Naive thymus-derived CD4-positive, alpha-beta T cell (primary cell): ENCODE measurements around the gene STX11. TPM values are rescaled to one million over a fixed set of nuclear protein-coding genes. Genes with fewer than 3 reads are reported as not detected.
A peak's percentile ranks its signal among the peaks of the same experiment; 100 is the strongest.
"Not testable (repeated sequence)": the region's sequence is repeated elsewhere in the genome, so short reads cannot be mapped to it uniquely, and the experiment has no call there.

Source experiments
- ATAC-seq: fragments of 150-1000 bp; cut with Tn5 transposase; 2 replicates; pipeline ENCODE4 v1.10.0; 2021; ENCODE audit warnings: mild to moderate bottlenecking, moderate library complexity
- CTCF ChIA-PET: fragments of 350-600 bp; sonication (Branson Sonifier 250); formaldehyde crosslinking; loops from one replicate; lab custom pipeline; 2021; ENCODE audit warnings: antibody characterized with exemption; lab: Charles Lee
- POLR2A ChIA-PET: fragments of 350-600 bp; sonication (Branson Sonifier 250); formaldehyde crosslinking; loops from one replicate; lab custom pipeline; 2021; ENCODE audit warnings: antibody characterized with exemption, inconsistent platforms; lab: Charles Lee
- DNase-seq, 9 donors: peaks; one replicate each; pipeline versions ENCODE4 v3.0.0 to v3.0.0-alpha.2; 2020 to 2022; ENCODE audit warnings: mixed read lengths in 1 of 9
- H3K27ac ChIP-seq: one replicate; pipeline ENCODE4 v1.7.0; 2013; ENCODE audit warnings: mild to moderate bottlenecking, low read depth, low read length, moderate library complexity
- H3K27me3 ChIP-seq, 2 donors: one replicate each; pipeline ENCODE4 v1.7.0; 2013; ENCODE audit warnings: low read length in 2 of 2, mild to moderate bottlenecking in 2 of 2, moderate library complexity in 2 of 2; ENCODE audit not compliant: control insufficient read depth in 2 of 2, insufficient read depth in 2 of 2
- H3K36me3 ChIP-seq, 3 experiments: 1 replicate in 2 of 3; 2 replicates in 1 of 3; pipeline ENCODE4 v1.7.0; 2013; ENCODE audit warnings: low read length in 3 of 3, mild to moderate bottlenecking in 3 of 3, moderate library complexity in 1 of 3; ENCODE audit not compliant: insufficient read depth in 3 of 3, control insufficient read depth in 2 of 3
- H3K4me1 ChIP-seq, 2 donors: one replicate each; pipeline ENCODE4 v1.7.0; 2013; ENCODE audit warnings: low read length in 2 of 2, mild to moderate bottlenecking in 2 of 2, moderate library complexity in 1 of 2; ENCODE audit not compliant: control insufficient read depth in 2 of 2, insufficient read depth in 2 of 2
- H3K4me3 ChIP-seq: 2 replicates; pipeline ENCODE4 v1.7.0; 2013; ENCODE audit warnings: mild to moderate bottlenecking, low read length
- H3K9me3 ChIP-seq, 3 experiments: 1 replicate in 2 of 3; 2 replicates in 1 of 3; pipeline ENCODE4 v1.7.0; 2013; ENCODE audit warnings: low read length in 3 of 3; ENCODE audit not compliant: control insufficient read depth in 2 of 3
- H3K27ac Mint-ChIP-seq, 9 donors: one replicate each; pipeline ENCODE4 v1.8.0; 2020 to 2022; ENCODE audit warnings: mixed read lengths in 9 of 9, mild to moderate bottlenecking in 8 of 9, moderate library complexity in 5 of 9, inconsistent platforms in 2 of 9
- H3K27me3 Mint-ChIP-seq, 5 donors: one replicate each; pipeline ENCODE4 v1.8.0; 2021 to 2022; ENCODE audit warnings: mixed read lengths in 5 of 5, mild to moderate bottlenecking in 1 of 5
- H3K36me3 Mint-ChIP-seq, 5 donors: one replicate each; pipeline ENCODE4 v1.8.0; 2020 to 2022; ENCODE audit warnings: mixed read lengths in 5 of 5, mild to moderate bottlenecking in 3 of 5, inconsistent platforms in 1 of 5
- H3K4me1 Mint-ChIP-seq, 7 donors: one replicate each; pipeline ENCODE4 v1.8.0; 2020 to 2022; ENCODE audit warnings: mixed read lengths in 7 of 7, mild to moderate bottlenecking in 3 of 7, inconsistent platforms in 1 of 7
- H3K4me3 Mint-ChIP-seq, 10 donors: one replicate each; pipeline ENCODE4 v1.8.0; 2020 to 2022; ENCODE audit warnings: mild to moderate bottlenecking in 10 of 10, mixed read lengths in 10 of 10, moderate library complexity in 6 of 10, inconsistent platforms in 2 of 10
- H3K9me3 Mint-ChIP-seq, 11 donors: one replicate each; pipeline ENCODE4 v1.8.0; 2020 to 2022; ENCODE audit warnings: mixed read lengths in 11 of 11, mild to moderate bottlenecking in 4 of 11, inconsistent platforms in 1 of 11, moderate library complexity in 1 of 11
- intact Hi-C, 2 donors: fragments of 100-400 bp; cut with micrococcal nuclease; formaldehyde crosslinking; loops; one replicate each; pipeline ENCODE4 v1.15.1; 2023
- polyA plus RNA-seq, 2 donors: library from polyadenylated mRNA; unstranded; fragments of 300-500 nt; fragmentation: Illumina TruSeq; gene quantifications; one replicate each; pipeline ENCODE4 v1.2.3, GENCODE V29; 2021
- total RNA-seq, 6 experiments: library from RNA in 5 of 6; stranded (reverse) in 5 of 6; gene quantifications; 1 replicate in 5 of 6; 2 replicates in 1 of 6; pipeline ENCODE4 v1.2.3 and lab custom pipeline; 2021 to 2026

STX11 gene
- total and polyA plus RNA-seq, 7 experiments from 2014 or later, result 1.9 to 60.5 (median 2.7) TPM

DNA sequence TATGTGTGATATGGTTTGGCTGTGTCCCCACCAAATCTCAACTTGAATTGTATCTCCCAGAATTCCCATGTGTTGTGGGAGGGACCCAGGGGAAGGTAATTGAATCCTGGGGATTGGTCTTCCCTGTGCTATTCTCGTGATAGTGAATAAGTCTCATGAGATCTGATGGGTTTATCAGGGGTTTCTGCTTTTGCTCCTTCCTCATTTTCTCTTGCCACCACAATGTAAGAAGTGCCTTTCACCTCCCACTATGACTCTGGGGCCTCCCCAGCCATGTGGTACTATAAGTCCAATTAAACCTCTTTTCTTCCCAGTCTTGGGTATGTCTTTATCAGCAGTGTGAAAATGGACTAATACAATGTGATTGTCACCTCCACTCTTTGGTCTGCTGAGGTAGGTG lies 30.0 kb downstream of the STX11 start:
- POLR2A ChIA-PET, H3K4me3 ChIP-seq, H3K4me1 ChIP-seq, H3K27me3 ChIP-seq, ATAC-seq, H3K27ac Mint-ChIP-seq, H3K9me3 ChIP-seq, H3K27ac ChIP-seq, H3K27me3 Mint-ChIP-seq, H3K9me3 Mint-ChIP-seq, CTCF ChIA-PET, DNase-seq, intact Hi-C loops, H3K36me3 ChIP-seq: not testable (repeated sequence)
- H3K4me3 Mint-ChIP-seq, result peak overlapping the region in 1 of 10 donors; percentile 10
- H3K36me3 Mint-ChIP-seq, result peaks cover 0 to 41% (median 3%) of the 10 kb centered on the region in 5 donors
- peaks cover 0 to 57% (median 14%) of the 10 kb centered on the region in 7 donors for H3K4me1 Mint-ChIP-seq

DNA sequence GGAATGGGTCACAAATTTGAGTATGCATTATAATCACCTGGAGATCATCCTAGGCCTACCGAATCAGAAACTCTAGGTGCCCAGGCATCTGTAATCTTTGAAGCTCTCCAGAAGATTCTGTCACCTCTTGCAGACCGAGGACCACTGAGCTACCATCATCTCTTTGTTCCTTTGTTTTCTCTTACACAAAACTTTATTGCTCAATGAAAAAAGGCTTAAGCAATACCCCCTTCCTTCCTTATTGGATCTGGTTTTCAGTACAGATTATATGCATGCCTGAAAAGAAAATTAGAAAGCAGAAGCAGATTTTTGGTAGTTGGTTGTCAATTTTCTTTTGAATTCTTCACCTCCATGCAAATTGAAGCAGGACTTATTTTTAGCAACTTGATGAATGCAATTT lies 31.3 kb downstream of the STX11 start:
- H3K4me3 Mint-ChIP-seq, result no peak overlapping the region
- no peak overlapping the region for H3K27ac Mint-ChIP-seq
- no peak overlapping the region for H3K4me3 ChIP-seq
- intact Hi-C loops, result no loop called here
- POLR2A ChIA-PET, result interaction anchor here (1.1 kb wide), 1 partner anchor 42 kb away, joined by 3 read pairs; no protein-coding TSS in a partner anchor
- peak; percentile 56 for ATAC-seq
- no peaks in the 10 kb centered on the region for H3K36me3 ChIP-seq
- no peaks in the 10 kb centered on the region for H3K27me3 ChIP-seq
- H3K9me3 ChIP-seq, result no peaks in the 10 kb centered on the region
- H3K9me3 Mint-ChIP-seq, result peaks cover 0 to 1% (median 0%) of the 10 kb centered on the region in 11 donors
- H3K27ac ChIP-seq, result no peak overlapping the region
- H3K4me1 ChIP-seq, result no peaks in the 10 kb centered on the region
- no peaks in the 10 kb centered on the region for H3K27me3 Mint-ChIP-seq
- H3K4me1 Mint-ChIP-seq, result peaks cover 0 to 49% (median 14%) of the 10 kb centered on the region in 7 donors
- peaks cover 0 to 38% (median 4%) of the 10 kb centered on the region in 5 donors for H3K36me3 Mint-ChIP-seq
- CTCF ChIA-PET, result interaction anchor here (0.9 kb wide), 1 partner anchor 603 kb away, joined by 4 read pairs; no protein-coding TSS in a partner anchor
- DNase-seq, result no peak

DNA sequence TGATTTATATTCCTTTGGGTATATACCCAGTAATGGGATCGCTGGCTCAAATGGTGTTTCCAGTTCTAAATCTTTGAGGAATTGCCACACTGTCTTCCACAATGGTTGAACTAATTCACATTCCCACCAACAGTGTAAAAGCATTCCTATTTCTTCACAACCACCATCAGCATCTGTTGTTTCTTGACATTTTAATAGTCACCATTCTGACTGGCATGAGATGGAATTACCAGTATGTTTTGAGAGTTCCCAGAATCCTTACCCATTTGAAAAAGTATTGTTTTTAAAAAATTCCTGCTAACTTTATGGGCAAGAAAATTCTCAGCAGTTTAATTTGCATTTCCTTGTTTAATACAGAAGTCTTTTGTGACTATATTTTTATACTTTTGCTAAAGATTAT lies 33.9 kb downstream of the STX11 start:
- Mint-ChIP-seq H3K4me1 (peaks cover 0 to 35% (median 12%) of the 10 kb centered on the region in 7 donors), H3K36me3 (peaks cover 0 to 54% (median 15%) of the 10 kb centered on the region in 5 donors)
- H3K27me3 Mint-ChIP-seq, H3K9me3 ChIP-seq, DNase-seq, H3K27ac Mint-ChIP-seq, ATAC-seq, H3K4me3 Mint-ChIP-seq, POLR2A ChIA-PET, H3K9me3 Mint-ChIP-seq, intact Hi-C loops, H3K27ac ChIP-seq, H3K4me3 ChIP-seq, CTCF ChIA-PET, H3K4me1 ChIP-seq, H3K27me3 ChIP-seq, H3K36me3 ChIP-seq: not testable (repeated sequence)

DNA sequence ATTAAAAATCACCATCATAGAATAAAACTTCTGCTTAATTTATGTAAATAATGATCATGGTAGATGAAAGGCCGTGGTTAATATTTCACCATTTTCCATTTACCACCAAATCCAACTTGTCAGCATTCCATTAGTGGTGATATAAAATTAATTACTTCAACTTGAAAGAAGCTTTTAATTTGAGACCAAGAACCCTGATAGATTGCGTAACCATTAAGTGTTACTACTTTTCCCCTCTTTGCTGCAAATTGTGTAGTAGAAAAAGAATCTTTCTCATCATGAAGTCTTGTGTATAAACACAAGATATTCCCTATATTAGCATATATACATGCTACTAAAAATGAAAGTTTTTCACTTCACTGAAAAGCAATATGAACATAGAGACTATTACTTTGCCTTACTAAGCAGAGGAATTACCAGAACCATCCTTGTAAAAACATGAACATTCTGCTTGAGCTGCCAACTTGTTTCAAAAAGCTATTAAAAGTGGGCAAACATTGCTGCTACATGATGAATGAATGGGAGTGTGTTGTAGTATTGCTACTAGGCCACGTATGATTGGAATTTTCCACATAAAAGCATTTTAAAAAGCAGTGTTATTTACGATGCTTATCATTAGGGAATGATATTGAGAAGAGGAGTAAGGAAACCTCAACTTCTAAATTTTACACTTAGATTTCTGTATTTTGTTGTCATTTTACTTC lies 35.0 kb downstream of the STX11 start:
- Histone ChIP-seq H3K27me3 (no peaks in the 10 kb centered on the region), H3K4me3 (no peak overlapping the region), H3K9me3 (no peaks in the 10 kb centered on the region), H3K36me3 (no peaks in the 10 kb centered on the region), H3K4me1 (no peaks in the 10 kb centered on the region), H3K27ac (no peak overlapping the region)
- Mint-ChIP-seq H3K27ac (peak overlapping the region in 1 of 9 donors; percentile 40), H3K4me3 (no peak overlapping the region), H3K9me3 (no peaks in the 10 kb centered on the region), H3K36me3 (peaks cover 0 to 52% (median 15%) of the 10 kb centered on the region in 5 donors), H3K4me1 (peaks cover 0 to 24% (median 3%) of the 10 kb centered on the region in 7 donors), H3K27me3 (no peaks in the 10 kb centered on the region)
- intact Hi-C loops, result no loop called here
- CTCF ChIA-PET, result no interaction called here
- ATAC-seq, result no peak
- DNase-seq, result no peak
- POLR2A ChIA-PET, result no interaction called here

DNA sequence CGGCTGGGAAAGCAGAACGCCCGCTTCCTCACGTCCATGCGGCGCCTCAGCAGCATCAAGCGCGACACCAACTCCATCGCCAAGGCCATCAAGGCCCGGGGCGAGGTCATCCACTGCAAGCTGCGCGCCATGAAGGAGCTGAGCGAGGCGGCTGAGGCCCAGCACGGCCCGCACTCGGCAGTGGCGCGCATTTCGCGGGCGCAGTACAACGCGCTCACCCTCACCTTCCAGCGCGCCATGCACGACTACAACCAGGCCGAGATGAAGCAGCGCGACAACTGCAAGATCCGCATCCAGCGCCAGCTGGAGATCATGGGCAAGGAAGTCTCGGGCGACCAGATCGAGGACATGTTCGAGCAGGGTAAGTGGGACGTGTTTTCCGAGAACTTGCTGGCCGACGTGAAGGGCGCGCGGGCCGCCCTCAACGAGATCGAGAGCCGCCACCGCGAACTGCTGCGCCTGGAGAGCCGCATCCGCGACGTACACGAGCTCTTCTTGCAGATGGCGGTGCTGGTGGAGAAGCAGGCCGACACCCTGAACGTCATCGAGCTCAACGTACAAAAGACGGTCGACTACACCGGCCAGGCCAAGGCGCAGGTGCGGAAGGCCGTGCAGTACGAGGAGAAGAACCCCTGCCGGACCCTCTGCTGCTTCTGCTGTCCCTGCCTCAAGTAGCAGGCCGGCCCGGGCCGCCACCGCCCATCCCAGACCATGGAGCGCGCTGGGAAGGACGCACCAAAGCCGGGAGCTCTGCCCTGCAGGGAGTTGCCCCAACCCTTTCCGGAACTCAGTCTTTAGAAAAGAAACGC lies 36.7 kb downstream of the STX11 start:
- H3K27ac Mint-ChIP-seq, result no peak overlapping the region
- no peaks in the 10 kb centered on the region for H3K4me1 ChIP-seq
- no peak overlapping the region for H3K27ac ChIP-seq
- H3K9me3 ChIP-seq, result no peaks in the 10 kb centered on the region
- H3K4me1 Mint-ChIP-seq, result peaks cover 0 to 18% (median 0%) of the 10 kb centered on the region in 7 donors
- H3K36me3 Mint-ChIP-seq, result peaks cover 0 to 49% (median 15%) of the 10 kb centered on the region in 5 donors
- no peaks in the 10 kb centered on the region for H3K27me3 ChIP-seq
- no peaks in the 10 kb centered on the region for H3K36me3 ChIP-seq
- H3K27me3 Mint-ChIP-seq, result no peaks in the 10 kb centered on the region
- POLR2A ChIA-PET, result no interaction called here
- H3K4me3 Mint-ChIP-seq, result no peak overlapping the region
- intact Hi-C loops, result no loop called here
- CTCF ChIA-PET, result no interaction called here
- peaks cover 0 to 4% (median 0%) of the 10 kb centered on the region in 11 donors for H3K9me3 Mint-ChIP-seq
- DNase-seq, result no peak
- H3K4me3 ChIP-seq, result no peak overlapping the region
- no peak for ATAC-seq

DNA sequence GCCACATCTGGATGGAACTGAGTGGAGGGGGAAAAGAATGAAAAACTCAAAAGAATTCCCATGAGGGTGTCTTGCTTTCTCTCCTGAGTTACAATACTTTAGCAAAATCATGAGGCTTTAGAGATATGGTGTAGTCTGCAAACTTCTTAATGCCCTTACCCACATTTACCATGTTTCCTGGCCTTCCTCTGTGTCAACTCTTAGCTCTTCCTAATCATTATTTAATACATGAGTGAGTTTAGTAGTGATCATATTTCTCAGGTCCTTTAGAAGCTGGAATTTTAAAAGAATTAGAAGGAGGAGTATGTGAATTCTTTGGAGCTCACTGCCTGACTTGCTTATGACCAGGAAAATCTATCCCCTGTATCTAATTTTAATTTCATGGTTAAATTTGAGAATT lies 39.0 kb downstream of the STX11 start:
- Histone ChIP-seq H3K27me3 (no peaks in the 10 kb centered on the region), H3K36me3 (no peaks in the 10 kb centered on the region), H3K4me1 (no peaks in the 10 kb centered on the region), H3K4me3 (no peak overlapping the region), H3K9me3 (no peaks in the 10 kb centered on the region), H3K27ac (no peak overlapping the region)
- Mint-ChIP-seq H3K27me3 (no peaks in the 10 kb centered on the region), H3K4me1 (peaks cover 0 to 2% (median 0%) of the 10 kb centered on the region in 7 donors), H3K4me3 (no peak overlapping the region), H3K9me3 (peaks cover 0 to 11% (median 0%) of the 10 kb centered on the region in 11 donors), H3K27ac (no peak overlapping the region), H3K36me3 (peaks cover 0 to 42% (median 15%) of the 10 kb centered on the region in 5 donors)
- ChIA-PET CTCF (interaction anchor here (1.2 kb wide), 1 partner anchor 196 kb away, joined by 3 read pairs; no protein-coding TSS in a partner anchor), POLR2A (interaction anchor here (0.9 kb wide), 1 partner anchor 26 kb away, joined by 3 read pairs; no protein-coding TSS in a partner anchor)
- intact Hi-C loops, result no loop called here
- no peak for ATAC-seq
- DNase-seq, result no peak
